ENCODE measurements around the gene TERC. TPM values are rescaled to one million over a fixed set of nuclear protein-coding genes. Genes with fewer than 3 reads are reported as not detected.

TERC gene
- total and polyA plus RNA-seq, 10 of the 15 experiments (the other 5 are each of a cell fraction or from before 2014, with no cell fraction given), result 0.43 to 125 (median 6.2) TPM; not detected in 4

GRCh38 chr3:169812332-169813235 is 47.7 kb upstream of the TERC start, which contains the start of the genes LRRC34 and LRRIQ4 (continued):
- no peak for TF ChIP-seq CBX3 (IDR thresholded peaks at IDR 0.05; ENCODE audit: borderline replicate concordance, low read depth)

GRCh38 chr3:169811631-169812331 is 46.9 kb upstream of the TERC start:
- RAD21 ChIA-PET (ENCODE audit: unreplicated experiment), result interaction anchor here (1.0 to 1.2 kb wide), 2 partner anchors 14 to 38 kb away, joined by 3 read pairs; no protein-coding TSS in a partner anchor
- SMC1A ChIA-PET (ENCODE audit: uncharacterized antibody, unreplicated experiment), result interaction anchor here (0.6 to 1.2 kb wide), 4 partner anchors 21 to 54 kb away, joined by 3 read pairs; partner anchors contain the start of gene MYNN
- H2AFZ ChIP-seq (ENCODE audit: control insufficient read depth, low read depth, low read length), result peak overlapping the region; percentile 94
- peaks cover 3% of the 10 kb centered on the region; the same call in 1 of the 3 replicates for H3K9me3 ChIP-seq (replicated peaks; ENCODE audit: control insufficient read depth, insufficient read depth, low read length)
- H3K4me3 ChIP-seq, result peak overlapping the region; percentile 71
- peaks cover 12% of the 10 kb centered on the region for H3K4me1 ChIP-seq (ENCODE audit: control insufficient read depth, insufficient read depth, low read length)
- WGBS (ENCODE audit: insufficient coverage, insufficient replicate concordance, low lambda C conversion rate, missing lambda C conversion rate), result 25% methylated on average over 28 of the region's 29 CpGs
- H3K27ac ChIP-seq (ENCODE audit: control insufficient read depth, insufficient read depth), result no peak overlapping the region
- H3K36me3 ChIP-seq (ENCODE audit: control insufficient read depth in 2 of 2, insufficient read depth in 2 of 2, low read length in 1 of 2), result no peaks in the 10 kb centered on the region
- H3K4me2 ChIP-seq (ENCODE audit: control insufficient read depth, insufficient read depth), result peak overlapping the region; percentile 100
- BruUV-seq (replicated peaks), result no TSS peak
- no peak for DNase-seq (ENCODE audit: low read depth, low spot score)
- peak overlapping the region; percentile 53; the same call in 1 of the 2 replicates for H3K9ac ChIP-seq (ENCODE audit: control insufficient read depth, insufficient read depth, low read length)
- no peaks in the 10 kb centered on the region for H3K79me2 ChIP-seq (ENCODE audit: control insufficient read depth, insufficient read depth, low read length)
- FAIRE-seq, result no peak
- CTCF ChIA-PET, result interaction anchor here (0.6 to 1.9 kb wide), 5 partner anchors 17 to 232 kb away, joined by 3 to 5 read pairs (median 4); partner anchors contain the start of gene MYNN
- intact Hi-C loops (cut with micrococcal nuclease; ENCODE audit: unreplicated experiment), result no loop called here
- no peaks in the 10 kb centered on the region for H4K20me1 ChIP-seq (ENCODE audit: control insufficient read depth, insufficient read depth)
- ATAC-seq, result peak; percentile 1; the same call in 2 of the 3 replicates
- POLR2A ChIA-PET, result interaction anchor here (0.9 kb wide), 1 partner anchor 156 kb away, joined by 3 read pairs; no protein-coding TSS in a partner anchor
- in situ Hi-C loops (cut with MboI), result no loop called here
- no peaks in the 10 kb centered on the region for H3K27me3 ChIP-seq (replicated peaks in 1 of 2; ENCODE audit: control insufficient read depth in 2 of 2, insufficient read depth in 2 of 2, low read length in 1 of 2)
- TF ChIP-seq RUNX3 (IDR thresholded peaks at IDR 0.05; ENCODE audit: low read length), result 0 out of 2 replicates have a peak, but pooled peaks have one; percentile 9
- TF ChIP-seq EP300 (IDR thresholded peaks at IDR 0.05; ENCODE audit: borderline replicate concordance in 1 of 2, control insufficient read depth in 1 of 2, low read depth in 2 of 2, low read length in 2 of 2), result no peak
- TF ChIP-seq NFIC (IDR thresholded peaks at IDR 0.05; ENCODE audit: low read depth, low read length), result no peak
- TF ChIP-seq PRDM15 (CRISPR knock-in tag; IDR thresholded peaks at IDR 0.05), result no peak
- no peak for TF ChIP-seq E4F1 (IDR thresholded peaks at IDR 0.05; ENCODE audit: borderline replicate concordance, partially characterized antibody)
- TF ChIP-seq YY1 (IDR thresholded peaks at IDR 0.05; ENCODE audit: low read depth, low read length), result peak; percentile 64
- TF ChIP-seq SRF (IDR thresholded peaks at IDR 0.05; ENCODE audit: low read depth in 2 of 2, low read length in 2 of 2), result no peak
- TF ChIP-seq NR2C2 (IDR thresholded peaks at IDR 0.05; ENCODE audit: borderline replicate concordance, control insufficient read depth, insufficient read length, low read depth), result no peak
- no peak; the same call in 1 of the 2 replicates for TF ChIP-seq HDAC2 (IDR thresholded peaks at IDR 0.05)

Measured in GM12878 (cell line).